Ovary (tissue), 9 donors: Measurements from ENCODE around the gene CC2D1A. TPM values are rescaled to one million over a fixed set of nuclear protein-coding genes. Genes with fewer than 3 reads are reported as not detected.

Experiments used
- DNase-seq, 5 donors: peaks; one replicate each; pipeline ENCODE4 v3.0.0-alpha.2; 2019 to 2020
- H3K27ac ChIP-seq, 2 donors: fragments of 200-600 bp; one replicate each; pipeline versions ENCODE4 v1.5.1 to v1.8.0; 2019 to 2022
- H3K27me3 ChIP-seq: fragments of 200-600 bp; one replicate; pipeline ENCODE4 v1.8.0; 2022
- H3K36me3 ChIP-seq: fragments of 200-600 bp; sonication (generic); one replicate; pipeline ENCODE4 v1.5.1; 2019
- H3K4me1 ChIP-seq: one replicate; pipeline ENCODE4 v1.8.1; 2013; ENCODE audit warnings: mild to moderate bottlenecking, moderate library complexity; ENCODE audit not compliant: insufficient read depth
- H3K4me3 ChIP-seq: fragments of 200-600 bp; sonication (generic); one replicate; pipeline ENCODE4 v1.5.1; 2017
- H3K9me3 ChIP-seq, 2 donors: fragments of 200-600 bp in 1 of 2; sonication (generic) in 1 of 2; one replicate each; pipeline versions ENCODE4 v1.5.1 to v1.8.1; 2013 to 2019; ENCODE audit warnings: mild to moderate bottlenecking in 1 of 2, moderate library complexity in 1 of 2
- CTCF ChIP-seq, 3 donors: fragments of 450-650 bp in 2 of 3; fragments of 200-600 bp in 1 of 3; IDR thresholded peaks; one replicate each; pipeline versions ENCODE4 v1.5.1 to v1.8.0; 2016 to 2022; ENCODE audit warnings: antibody characterized with exemption in 3 of 3, mild to moderate bottlenecking in 1 of 3
- EP300 ChIP-seq: sonication (generic); formaldehyde crosslinking; IDR thresholded peaks from one replicate; pipeline ENCODE4 v1.6.1; 2017; ENCODE audit warnings: antibody characterized with exemption
- POLR2A ChIP-seq: fragments of 450-650 bp; IDR thresholded peaks from one replicate; pipeline ENCODE4 v1.6.1; 2017; ENCODE audit warnings: antibody characterized with exemption, mild to moderate bottlenecking, moderate library complexity
- WGBS, 3 donors: extraction: QIAGEN DNeasy Blood & Tissue Kit in 1 of 3; methylation state at CpG; one replicate each; pipeline versions ENCODE4 v1.1.5 to v1.1.7; 2013 to 2017; 5-methylcytosine and 5-hydroxymethylcytosine counted together
- intact Hi-C, 4 donors: fragments of 100-400 bp; cut with DNase I; formaldehyde crosslinking; loops; one replicate each; pipeline versions ENCODE4 v1.11.0 to v1.15.1; 2022 to 2023
- polyA plus RNA-seq, 2 donors: library from polyadenylated mRNA; stranded (reverse); fragments of 200-250 nt in 1 of 2; fragments of 350-450 nt in 1 of 2; fragmentation: Illumina TruSeq in 1 of 2; extraction: RNeasy Lipid Tissue Mini Kit (QIAGEN cat#74804) in 1 of 2; gene quantifications; one replicate each; pipeline ENCODE4 v1.2.3, GENCODE V29; 2013 to 2014
- total RNA-seq, 7 donors: library from RNA; depleted of rRNA in 2 of 7; stranded (reverse); fragments of >200 nt in 2 of 7; fragmentation: NEBNext Ultra II Directional in 3 of 7; extraction: Animal tissue kit (Norgen Biotek cat#: 25700) in 3 of 7; gene quantifications; one replicate each; pipeline versions ENCODE4 v1.1.0 to v1.2.4, GENCODE V29; 2016 to 2023
- donor health status: DM: no; HTN: no; CAD: no; lungs with moderate emphysema.
- donor health status: DM: no; HTN: no; CAD: no.
- donor health status: Bipolar disorder and iron deficiency.
- donor health status: DM: yes; HTN: yes; CAD: no.
- donor health status: DM: no; HTN: no; CAD: no.
- donor health status: DM: yes; HTN: yes; CAD: no.

The CC2D1A gene
- total and polyA plus RNA-seq, 9 donors: 13.1 to 38.1 (median 29.6) TPM

- WGBS, 3 donors: 5 to 23% (median 10%) methylated on average over 32 to 106 of the region's 113 CpGs
- Histone ChIP-seq H3K4me1 (no peaks in the 10 kb centered on the region), H3K36me3 (no peaks in the 10 kb centered on the region), H3K27ac (peak overlapping the region in 1 of 2 donors; percentile 45), H3K9me3 (no peaks in the 10 kb centered on the region), H3K4me3 (peak overlapping the region; percentile 58), H3K27me3 (no peaks in the 10 kb centered on the region)
- TF ChIP-seq CTCF (IDR thresholded peaks at IDR 0.05): no peak
- no peak for TF ChIP-seq EP300
- TF ChIP-seq POLR2A: no peak
- peak in 2 of 5 donors; percentile 47 to 50 for DNase-seq
- intact Hi-C loops: loop anchor here (5.0 to 10.0 kb wide), 9 partner anchors 60 to 700 kb away; partner anchors contain the start of genes C19orf53 (in 1 of the 4) and ZSWIM4 (in 1 of the 4)
Observed at GRCh38 chr19:13864667-13865570, 41.1 kb upstream of the CC2D1A start.

- no peak overlapping the region for H3K27ac ChIP-seq
- peak overlapping the region; percentile 58 for H3K4me3 ChIP-seq
- WGBS, 3 donors: 1 to 6% (median 2%) methylated on average over 19 to 81 of the region's 82 CpGs
- H3K36me3 ChIP-seq: no peaks in the 10 kb centered on the region
- H3K27me3 ChIP-seq: no peaks in the 10 kb centered on the region
- no peak for TF ChIP-seq EP300
- TF ChIP-seq POLR2A: no peak
- TF ChIP-seq CTCF (IDR thresholded peaks at IDR 0.05): no peak
- H3K4me1 ChIP-seq: no peaks in the 10 kb centered on the region
- DNase-seq: peak; percentile 40 to 58 (median 52)
- intact Hi-C loops: loop anchor here in 3 of 4 donors (5.0 to 10.0 kb wide), 5 partner anchors 61 to 701 kb away; partner anchors contain the start of gene C19orf53 (in 1 of the 3)
- H3K9me3 ChIP-seq: no peaks in the 10 kb centered on the region
Observed at GRCh38 chr19:13865571-13866462, 40.2 kb upstream of the CC2D1A start.

GRCh38 chr19:13866463-13867046 lies 39.4 kb upstream of the CC2D1A start:
- H3K36me3 ChIP-seq: no peaks in the 10 kb centered on the region
- no peak overlapping the region for H3K27ac ChIP-seq
- H3K4me3 ChIP-seq: no peak overlapping the region
- no peaks in the 10 kb centered on the region for H3K27me3 ChIP-seq
- no peak for DNase-seq
- no peak for TF ChIP-seq CTCF (IDR thresholded peaks at IDR 0.05)
- TF ChIP-seq POLR2A: no peak
- TF ChIP-seq EP300: no peak
- WGBS, 3 donors: 76 to 84% (median 77%) methylated on average over 15 of the region's 15 CpGs
- H3K4me1 ChIP-seq: no peaks in the 10 kb centered on the region
- no peaks in the 10 kb centered on the region for H3K9me3 ChIP-seq
- intact Hi-C loops: loop anchor here in 3 of 4 donors (5.0 to 10.0 kb wide), 5 partner anchors 62 to 702 kb away; partner anchors contain the start of gene C19orf53 (in 1 of the 3)

- H3K9me3 ChIP-seq: no peaks in the 10 kb centered on the region
- intact Hi-C loops: loop anchor here in 3 of 4 donors (5.0 to 10.0 kb wide), 5 partner anchors 64 to 704 kb away; partner anchors contain the start of gene C19orf53 (in 1 of the 3)
- H3K36me3 ChIP-seq: no peaks in the 10 kb centered on the region
- H3K27me3 ChIP-seq: no peaks in the 10 kb centered on the region
- 67 to 82% (median 78%) methylated on average over 4 of the region's 4 CpGs for WGBS, 3 donors
- DNase-seq: no peak
- TF ChIP-seq POLR2A (no peak), CTCF (IDR thresholded peaks at IDR 0.05) (no peak), EP300 (no peak)
- H3K27ac ChIP-seq: no peak overlapping the region
- H3K4me3 ChIP-seq: no peak overlapping the region
- H3K4me1 ChIP-seq: peaks cover 1% of the 10 kb centered on the region
Observed at GRCh38 chr19:13868663-13869062, 37.3 kb upstream of the CC2D1A start.
